HFFc6 (cell line): ENCODE results near the gene ZNF521. TPM values are rescaled to one million over a fixed set of nuclear protein-coding genes. Genes with fewer than 3 reads are reported as not detected.

Experiments
- DNase-seq: peaks from one replicate; pipeline ENCODE4 v3.0.0-alpha.2; 2018
- H3K27ac Mint-ChIP-seq: 2 replicates; pipeline ENCODE4 v1.8.0; 2020; ENCODE audit warnings: mild to moderate bottlenecking, mixed read lengths
- H3K27me3 Mint-ChIP-seq: 2 replicates; pipeline ENCODE4 v1.8.0; 2021; ENCODE audit warnings: mild to moderate bottlenecking, moderate library complexity, mixed read lengths; ENCODE audit not compliant: insufficient read depth
- H3K36me3 Mint-ChIP-seq: 2 replicates; pipeline ENCODE4 v1.8.0; 2021; ENCODE audit warnings: low read depth, mixed read lengths
- H3K4me1 Mint-ChIP-seq: 2 replicates; pipeline ENCODE4 v1.8.0; 2020; ENCODE audit warnings: low read depth, mixed read lengths
- H3K4me3 Mint-ChIP-seq: 2 replicates; pipeline ENCODE4 v1.8.0; 2020; ENCODE audit warnings: mild to moderate bottlenecking, moderate library complexity, mixed read lengths
- H3K9me3 Mint-ChIP-seq: 2 replicates; pipeline ENCODE4 v1.8.0; 2020; ENCODE audit warnings: mild to moderate bottlenecking, mixed read lengths
- CTCF ChIP-seq: fragments of 200-600 bp; sonication (generic); IDR thresholded peaks from 2 replicates; pipeline ENCODE4 v1.5.0; 2021; ENCODE audit warnings: antibody characterized with exemption, mild to moderate bottlenecking
- total RNA-seq, 6 experiments: library from RNA; stranded (reverse); fragmentation: NEBNext Ultra II Directional; extraction: Animal tissue kit (Norgen Biotek cat#: 25700); gene quantifications; 2 replicates in 1 of 6; 3 replicates in 5 of 6; pipeline ENCODE4 v1.2.3, GENCODE V29; 2021

ZNF521 gene
- total RNA-seq, 6 experiments from 2014 or later = 0.27 to 5.3 (median 0.84) TPM

DNA sequence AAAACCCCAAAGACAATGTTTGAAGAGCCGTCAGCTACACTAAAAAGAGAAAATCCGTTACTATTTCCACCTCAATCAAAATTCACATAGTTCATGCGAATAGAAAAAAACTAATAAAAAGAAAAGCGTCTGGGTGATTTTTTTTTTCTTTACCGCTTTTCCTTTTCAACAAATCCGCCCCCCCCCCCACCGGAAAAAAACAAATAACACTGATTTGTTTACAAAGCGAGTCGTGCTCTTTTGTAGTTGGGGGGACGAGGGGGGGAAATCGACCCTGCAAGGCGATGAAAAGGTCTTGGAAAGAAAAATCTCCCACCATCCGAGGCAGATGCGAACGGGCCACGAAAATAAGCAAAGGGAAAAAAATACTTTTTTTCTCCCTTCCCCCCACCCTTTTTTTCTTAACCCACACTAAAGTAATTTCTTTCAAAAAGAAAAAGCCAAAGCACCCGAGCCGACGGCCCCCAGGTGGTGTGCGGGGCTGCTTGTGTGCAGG, 638 bp downstream of the ZNF521 start:
- Mint-ChIP-seq H3K4me3 (peak overlapping the region; percentile 95), H3K9me3 (no peaks in the 10 kb centered on the region), H3K27me3 (peaks cover 13% of the 10 kb centered on the region), H3K27ac (peak overlapping the region; percentile 63; the same call in 1 of the 2 replicates), H3K36me3 (no peaks in the 10 kb centered on the region), H3K4me1 (peaks cover 18% of the 10 kb centered on the region)
- DNase-seq = no peak
- TF ChIP-seq CTCF = 0 out of 2 replicates have a peak, but pooled peaks have one; percentile 22

GRCh38 chr18:25350489-25351251, 1.3 kb downstream of the ZNF521 start:
- Mint-ChIP-seq H3K4me3 (peak overlapping the region; percentile 95), H3K27ac (peak overlapping the region; percentile 72), H3K27me3 (peaks cover 13% of the 10 kb centered on the region), H3K4me1 (peaks cover 18% of the 10 kb centered on the region), H3K36me3 (no peaks in the 10 kb centered on the region), H3K9me3 (no peaks in the 10 kb centered on the region)
- no peak for TF ChIP-seq CTCF
- peak; percentile 10 for DNase-seq

DNA sequence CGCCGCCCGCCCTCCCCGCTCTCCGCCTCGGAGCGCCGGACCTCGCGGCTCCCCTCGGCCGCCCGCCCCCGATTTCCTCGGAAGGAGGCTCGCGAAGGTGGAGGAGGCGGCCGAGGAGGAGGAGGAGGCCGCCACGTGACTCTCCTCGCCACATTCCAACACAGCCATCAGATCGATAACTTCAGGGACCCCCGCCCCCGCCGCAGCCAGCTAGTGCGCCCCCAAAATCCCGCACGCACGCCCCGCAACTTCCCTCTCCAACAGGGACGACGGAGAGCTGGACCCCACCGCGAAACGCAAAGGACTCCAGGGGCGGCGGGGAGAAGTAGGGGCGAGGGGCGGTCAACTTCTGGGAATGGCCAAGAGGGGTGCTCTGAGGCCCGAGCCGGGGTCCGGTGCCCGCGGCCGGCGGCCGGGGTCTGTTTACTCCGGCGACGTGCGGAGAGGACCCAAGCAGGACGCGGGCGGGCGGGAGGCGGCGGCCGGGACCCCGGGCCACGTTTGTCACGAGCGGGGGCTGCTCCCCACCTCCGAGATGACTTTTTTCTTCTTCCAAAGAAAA, 2.0 kb downstream of the ZNF521 start:
- peak overlapping the region; percentile 95 for H3K4me3 Mint-ChIP-seq
- no peaks in the 10 kb centered on the region for H3K36me3 Mint-ChIP-seq
- no peaks in the 10 kb centered on the region for H3K9me3 Mint-ChIP-seq
- H3K4me1 Mint-ChIP-seq = peaks cover 18% of the 10 kb centered on the region
- H3K27ac Mint-ChIP-seq = peak overlapping the region; percentile 72; the same call in 1 of the 2 replicates
- no peak for DNase-seq
- peaks cover 11% of the 10 kb centered on the region for H3K27me3 Mint-ChIP-seq
- TF ChIP-seq CTCF = no peak

DNA sequence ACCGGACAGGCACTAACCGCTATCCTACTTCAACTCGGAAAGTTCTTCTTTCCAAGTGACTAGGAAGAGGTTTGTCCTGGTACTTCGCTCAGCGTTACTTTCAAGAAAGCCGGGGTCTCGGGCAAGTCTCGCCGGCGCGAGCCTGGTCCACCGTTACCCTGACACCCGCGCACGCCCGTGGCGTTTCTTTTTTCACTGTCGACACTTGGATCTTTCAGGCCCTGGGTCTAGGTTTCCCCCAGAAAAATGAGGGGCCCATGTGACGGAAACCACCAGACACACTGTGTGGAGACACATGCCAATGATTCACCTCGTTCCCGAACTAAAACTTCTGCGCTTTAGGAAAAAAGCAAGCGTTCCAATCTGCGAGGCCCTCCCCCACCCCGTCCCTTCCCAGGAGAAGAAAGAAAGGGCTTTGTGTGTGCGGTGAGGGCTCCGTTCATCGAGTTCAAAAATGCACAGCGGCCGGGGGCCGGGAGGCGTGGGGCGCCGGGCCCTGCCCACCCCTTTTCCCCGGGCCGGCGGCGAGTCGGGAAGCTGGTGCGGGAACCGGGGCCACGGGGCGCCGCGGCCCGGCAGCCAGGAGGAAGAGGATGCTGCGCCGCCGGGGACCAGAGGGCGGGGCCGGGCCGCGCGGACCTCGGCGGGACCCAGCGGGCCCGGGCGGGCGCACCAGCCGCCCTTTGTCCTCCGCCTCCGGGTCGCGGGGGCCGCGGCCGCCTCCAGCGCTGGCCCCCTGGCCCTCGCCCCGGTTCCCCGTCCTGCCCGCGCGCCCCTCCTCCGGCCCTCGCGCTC, 2.6 kb downstream of the ZNF521 start:
- DNase-seq = peak; percentile 39
- no peaks in the 10 kb centered on the region for H3K36me3 Mint-ChIP-seq
- H3K27me3 Mint-ChIP-seq = peaks cover 11% of the 10 kb centered on the region
- H3K27ac Mint-ChIP-seq = peak overlapping the region; percentile 76; the same call in 1 of the 2 replicates
- H3K9me3 Mint-ChIP-seq = no peaks in the 10 kb centered on the region
- H3K4me1 Mint-ChIP-seq = peaks cover 18% of the 10 kb centered on the region
- peak overlapping the region; percentile 89 for H3K4me3 Mint-ChIP-seq
- no peak for TF ChIP-seq CTCF

DNA sequence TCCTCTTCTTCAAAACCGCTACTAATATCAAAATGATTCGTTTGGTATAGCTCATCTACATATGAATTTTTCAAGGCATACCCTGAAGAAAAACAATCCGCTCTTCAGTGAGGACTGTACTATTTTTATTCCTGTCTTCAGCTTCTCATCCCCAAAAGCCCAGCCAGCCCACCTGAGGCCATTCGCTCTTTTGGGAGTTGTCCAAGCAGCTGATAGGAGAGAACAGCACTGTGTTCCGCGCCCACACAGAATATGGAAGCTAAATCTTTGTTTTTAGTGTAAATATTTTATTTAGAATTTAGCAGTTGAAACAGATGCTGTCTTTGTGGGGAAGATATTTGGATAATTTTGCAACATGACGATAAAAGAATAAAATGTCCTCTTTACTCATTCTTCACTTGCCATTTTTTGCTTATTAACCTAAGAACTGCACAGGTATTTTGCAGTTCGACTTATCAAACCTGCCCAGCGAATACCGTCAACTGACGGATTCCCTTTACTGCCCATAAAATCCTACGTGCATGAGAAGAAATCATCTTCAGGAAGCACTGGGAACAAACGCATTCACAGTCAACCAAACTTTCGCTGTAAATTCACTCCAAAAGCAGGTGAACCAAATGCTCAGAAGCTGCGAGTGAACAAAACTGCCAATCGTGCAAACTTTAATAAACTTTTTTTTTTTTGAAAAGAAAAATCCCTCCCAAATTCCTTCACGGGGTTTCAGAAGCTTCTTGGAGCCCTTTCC, 3.4 kb downstream of the ZNF521 start:
- peak overlapping the region; percentile 76; the same call in 1 of the 2 replicates for H3K27ac Mint-ChIP-seq
- no peaks in the 10 kb centered on the region for H3K36me3 Mint-ChIP-seq
- no peak for DNase-seq
- no peaks in the 10 kb centered on the region for H3K9me3 Mint-ChIP-seq
- TF ChIP-seq CTCF = no peak
- H3K27me3 Mint-ChIP-seq = peaks cover 11% of the 10 kb centered on the region
- peaks cover 18% of the 10 kb centered on the region for H3K4me1 Mint-ChIP-seq
- H3K4me3 Mint-ChIP-seq = peak overlapping the region; percentile 89
